Glutamatergic neuron (in vitro differentiated cells): ENCODE results near the gene TEKTIP1. TPM values are rescaled to one million over a fixed set of nuclear protein-coding genes. Genes with fewer than 3 reads are reported as not detected.
"Not testable (repeated sequence)": the region's sequence is repeated elsewhere in the genome, so short reads cannot be mapped to it uniquely, and the experiment has no call there.

Source experiments
- DNase-seq: peaks from one replicate; pipeline ENCODE4 v3.0.0; 2022
- H3K27ac Mint-ChIP-seq: one replicate; pipeline ENCODE4 v1.8.0; 2020; ENCODE audit warnings: mild to moderate bottlenecking, mixed read lengths, inconsistent platforms; ENCODE audit not compliant: unreplicated experiment
- H3K27me3 Mint-ChIP-seq: one replicate; pipeline ENCODE4 v1.8.0; 2020; ENCODE audit warnings: mild to moderate bottlenecking, moderate library complexity, mixed read lengths, inconsistent platforms; ENCODE audit not compliant: unreplicated experiment
- H3K36me3 Mint-ChIP-seq: one replicate; pipeline ENCODE4 v1.8.0; 2020; ENCODE audit warnings: mild to moderate bottlenecking, mixed read lengths, inconsistent platforms; ENCODE audit not compliant: unreplicated experiment
- H3K4me1 Mint-ChIP-seq: one replicate; pipeline ENCODE4 v1.8.0; 2020; ENCODE audit warnings: mild to moderate bottlenecking, low read depth, mixed read lengths, inconsistent platforms; ENCODE audit not compliant: unreplicated experiment
- H3K4me3 Mint-ChIP-seq: one replicate; pipeline ENCODE4 v1.8.0; 2020; ENCODE audit warnings: mild to moderate bottlenecking, mixed read lengths, inconsistent platforms; ENCODE audit not compliant: unreplicated experiment
- H3K9me3 Mint-ChIP-seq: one replicate; pipeline ENCODE4 v1.8.0; 2020; ENCODE audit warnings: mild to moderate bottlenecking, moderate library complexity, mixed read lengths, inconsistent platforms; ENCODE audit not compliant: unreplicated experiment
- CTCF ChIP-seq: fragments of 200-600 bp; sonication (generic); IDR thresholded peaks from one replicate; pipeline ENCODE4 v1.5.0; 2021; ENCODE audit not compliant: partially characterized antibody, unreplicated experiment
- total RNA-seq: library from RNA; stranded (reverse); fragmentation: NEBNext Ultra II Directional; extraction: Animal tissue kit (Norgen Biotek cat#: 25700); gene quantifications from one replicate; pipeline ENCODE4 v1.2.1, GENCODE V29; 2021; ENCODE audit not compliant: unreplicated experiment

TEKTIP1 gene
- total RNA-seq, 1 donor from 2014 or later: 2.5 TPM

- Mint-ChIP-seq H3K4me3 (no peak overlapping the region), H3K27ac (no peak overlapping the region), H3K27me3 (peaks cover 8% of the 10 kb centered on the region), H3K36me3 (peaks cover 6% of the 10 kb centered on the region), H3K9me3 (peaks cover 6% of the 10 kb centered on the region), H3K4me1 (peaks cover 6% of the 10 kb centered on the region)
- no peak for DNase-seq
- no peak for TF ChIP-seq CTCF
These were observed 39.4 kb downstream of the TEKTIP1 start for GRCh38 chr19:3578390-3578789.

GRCh38 chr19:3580156-3580934 lies 41.4 kb downstream of the TEKTIP1 start:
- Mint-ChIP-seq H3K4me3 (no peak overlapping the region), H3K27ac (no peak overlapping the region), H3K9me3 (peaks cover 1% of the 10 kb centered on the region), H3K27me3 (peaks cover 6% of the 10 kb centered on the region), H3K4me1 (peaks cover 2% of the 10 kb centered on the region), H3K36me3 (peaks cover 1% of the 10 kb centered on the region)
- TF ChIP-seq CTCF: no peak
- DNase-seq: no peak

GRCh38 chr19:3581792-3582191 lies 42.8 kb downstream of the TEKTIP1 start:
- not testable (repeated sequence) for DNase-seq, H3K4me1 Mint-ChIP-seq, H3K27me3 Mint-ChIP-seq, H3K27ac Mint-ChIP-seq, H3K36me3 Mint-ChIP-seq, H3K9me3 Mint-ChIP-seq, H3K4me3 Mint-ChIP-seq

- not testable (repeated sequence) for H3K9me3 Mint-ChIP-seq, DNase-seq, H3K27me3 Mint-ChIP-seq, H3K27ac Mint-ChIP-seq, H3K36me3 Mint-ChIP-seq, H3K4me3 Mint-ChIP-seq, H3K4me1 Mint-ChIP-seq
These were observed 45.2 kb downstream of the TEKTIP1 start for GRCh38 chr19:3584036-3584802.

- no peaks in the 10 kb centered on the region for H3K9me3 Mint-ChIP-seq
- H3K4me1 Mint-ChIP-seq: no peaks in the 10 kb centered on the region
- H3K27ac Mint-ChIP-seq: no peak within 1 kb of the TSS
- no peaks in the 10 kb centered on the region for H3K36me3 Mint-ChIP-seq
- no peak for DNase-seq
- no peak for TF ChIP-seq CTCF
- no peak within 1 kb of the TSS for H3K4me3 Mint-ChIP-seq
- peaks cover 5% of the 10 kb centered on the region for H3K27me3 Mint-ChIP-seq
These were observed 46.5 kb downstream of the TEKTIP1 start, which contains the start of gene GIPC3 for GRCh38 chr19:3585301-3586126. GIPC3 (plus strand) TSS chr19:3585478; CDS start chr19:3585598, 120 bp downstream.
